GM21529 (cell line): ENCODE results near the gene DHX8.
"Not testable (repeated sequence)": the region's sequence is repeated elsewhere in the genome, so short reads cannot be mapped to it uniquely, and the experiment has no call there.

Source experiments
- ATAC-seq: cut with Tn5 transposase; IDR thresholded peaks from one replicate; pipeline ENCODE4 v1.9.1; 2021; ENCODE audit not compliant: unreplicated experiment

The DHX8 gene

DNA sequence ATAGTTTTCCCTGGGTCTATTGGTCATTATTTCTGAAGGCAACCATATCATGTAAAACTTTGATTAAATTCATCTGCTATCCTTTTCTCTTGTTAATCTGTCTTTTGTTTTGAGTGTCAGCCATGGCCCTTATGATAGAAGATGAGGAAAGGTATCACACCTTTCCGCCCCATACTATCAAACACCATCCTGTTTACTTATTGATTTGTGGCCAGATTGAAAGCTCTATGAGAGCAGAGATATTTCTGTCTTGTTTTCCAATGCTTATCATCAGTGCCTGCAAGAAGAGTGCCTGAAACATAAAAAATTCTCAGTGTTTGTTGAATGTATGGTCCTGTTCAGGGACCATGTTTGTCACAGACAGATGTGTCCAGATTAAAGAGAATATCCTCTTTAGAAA is 22.6 kb upstream of the DHX8 start:
- ATAC-seq: no peak

GRCh38 chr17:43462569-43462968 is 21.2 kb upstream of the DHX8 start:
- ATAC-seq: not testable (repeated sequence)

GRCh38 chr17:43463241-43463640 is 20.5 kb upstream of the DHX8 start:
- ATAC-seq: no peak

- no peak for ATAC-seq
Measured at GRCh38 chr17:43464046-43464445, 19.7 kb upstream of the DHX8 start.

DNA sequence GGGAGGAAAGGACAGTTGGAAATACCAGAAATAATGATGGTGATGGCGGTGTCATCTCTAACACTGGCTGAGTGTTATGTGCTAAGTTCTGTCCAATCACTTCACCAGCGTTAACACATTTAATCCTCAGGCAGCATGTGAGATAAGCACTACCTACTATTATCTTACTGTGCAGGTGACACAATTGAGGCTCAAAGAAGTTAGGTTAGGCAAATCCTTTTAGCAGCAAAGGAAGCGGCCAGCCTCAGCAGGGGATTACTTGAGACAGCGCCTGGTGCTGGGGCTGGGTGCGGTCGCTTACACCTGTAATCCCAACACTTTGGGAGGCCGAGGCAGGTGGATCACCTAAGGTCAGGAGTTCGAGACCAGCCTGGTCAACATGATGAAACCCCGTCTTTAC is 18.7 kb upstream of the DHX8 start:
- no peak for ATAC-seq

GRCh38 chr17:43467981-43468581 is 15.7 kb upstream of the DHX8 start:
- no peak for ATAC-seq

GRCh38 chr17:43468691-43469139 is 15.1 kb upstream of the DHX8 start:
- no peak for ATAC-seq

- ATAC-seq: no peak
Measured at GRCh38 chr17:43469145-43469544, 14.6 kb upstream of the DHX8 start.

DNA sequence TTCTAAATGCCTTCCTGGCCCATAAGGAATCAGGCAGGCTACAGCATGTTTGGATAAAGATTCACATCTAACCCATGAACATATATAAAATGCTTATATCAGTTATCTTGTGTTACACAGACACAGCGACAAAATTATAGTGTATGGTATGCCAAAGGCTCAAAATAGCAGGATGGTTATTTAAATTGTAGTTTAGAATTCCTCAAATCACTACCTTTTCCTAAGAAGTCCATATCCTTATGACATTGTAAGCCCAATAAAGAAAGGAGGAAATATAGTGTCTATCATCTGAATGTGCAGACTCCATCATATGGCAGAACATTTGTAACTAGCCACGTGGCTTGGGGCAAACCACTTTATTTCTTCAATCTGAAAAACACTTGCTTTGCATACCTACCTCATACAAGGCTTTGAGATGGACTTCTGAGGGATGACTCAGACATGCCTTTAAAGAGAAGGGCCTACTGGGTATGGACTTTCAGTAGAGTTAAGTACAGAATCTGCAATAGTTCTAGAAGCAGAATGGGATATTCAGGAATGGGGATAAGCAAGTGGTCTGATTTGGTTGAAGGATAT is 12.1 kb upstream of the DHX8 start:
- ATAC-seq: no peak

DNA sequence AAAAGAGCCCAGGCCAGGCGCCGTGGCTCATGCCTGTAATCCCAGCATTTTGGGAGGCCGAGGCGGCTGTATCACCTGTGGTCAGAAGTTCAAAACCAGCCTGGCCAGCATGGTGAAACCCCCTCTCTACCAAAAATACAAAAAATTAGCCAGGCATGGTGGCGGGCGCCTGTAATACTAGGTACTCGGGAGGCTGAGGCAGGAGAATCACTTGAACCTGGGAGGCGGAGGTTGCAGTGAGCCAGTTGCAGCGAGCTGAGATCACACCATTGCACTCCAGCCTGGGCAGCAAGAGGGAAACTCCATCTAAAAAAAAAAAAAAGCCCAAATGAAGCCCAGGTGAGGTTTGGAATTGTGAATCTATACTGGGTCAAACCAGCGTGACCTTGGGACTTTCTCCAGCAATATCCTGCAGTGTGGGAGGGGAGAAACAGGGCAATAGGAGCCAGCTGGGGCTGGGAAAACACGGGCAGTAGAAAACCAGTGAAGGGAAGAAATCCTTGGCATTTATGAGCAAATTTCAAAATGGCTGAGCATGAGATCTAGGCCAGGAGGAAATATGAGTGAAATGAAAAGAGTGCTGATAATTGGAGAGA is 8.2 kb upstream of the DHX8 start:
- no peak for ATAC-seq

GRCh38 chr17:43476306-43476705 is 7.5 kb upstream of the DHX8 start:
- not testable (repeated sequence) for ATAC-seq

GRCh38 chr17:43477832-43478634 is 5.7 kb upstream of the DHX8 start:
- no peak for ATAC-seq

GRCh38 chr17:43479948-43480347 is 3.8 kb upstream of the DHX8 start:
- ATAC-seq: no peak

GRCh38 chr17:43482103-43483012 is 1.4 kb upstream of the DHX8 start:
- ATAC-seq: no peak

- ATAC-seq: no peak
Measured at GRCh38 chr17:43490621-43491020, 6.8 kb downstream of the DHX8 start.

DNA sequence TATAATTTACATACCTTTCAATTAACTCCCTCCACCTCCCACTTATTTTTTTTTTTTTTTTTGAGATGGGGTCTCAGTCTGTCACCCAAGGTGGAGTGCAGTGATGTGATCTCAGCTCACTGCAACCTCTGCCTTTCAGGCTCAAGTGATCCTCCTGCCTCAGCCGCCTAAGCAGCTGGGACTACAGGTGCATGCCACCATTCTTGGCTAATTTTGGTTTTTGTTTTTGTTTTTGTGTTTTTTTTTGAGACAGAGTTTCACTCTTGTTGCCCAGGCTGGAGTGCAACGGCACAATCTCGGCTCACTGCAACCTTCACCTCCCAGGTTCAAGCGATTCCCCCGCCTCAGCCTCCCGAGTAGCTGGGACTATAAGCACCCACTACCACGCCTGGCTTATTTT is 25.7 kb downstream of the DHX8 start:
- ATAC-seq: not testable (repeated sequence)

- not testable (repeated sequence) for ATAC-seq
Measured at GRCh38 chr17:43511199-43511598, 27.4 kb downstream of the DHX8 start.

GRCh38 chr17:43515656-43516055 is 31.9 kb downstream of the DHX8 start:
- no peak for ATAC-seq

DNA sequence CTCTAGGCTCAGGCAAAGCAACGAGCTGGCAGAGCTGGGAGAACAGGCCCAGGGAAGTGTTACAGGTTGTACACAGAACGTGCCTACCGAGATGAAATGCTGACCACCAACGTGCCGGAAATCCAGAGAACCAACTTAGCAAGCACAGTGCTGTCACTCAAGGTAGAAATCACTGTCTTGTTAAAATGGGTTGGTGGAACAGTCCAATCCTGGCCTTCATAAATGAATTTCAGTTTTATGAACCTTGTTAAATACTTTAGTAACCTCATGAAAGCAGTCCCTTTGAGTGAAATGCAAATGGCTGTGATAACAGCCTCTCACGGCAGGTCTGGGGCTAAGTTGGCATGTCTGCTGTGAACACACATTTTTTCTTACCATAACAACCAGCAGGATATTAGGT is 33.4 kb downstream of the DHX8 start:
- no peak for ATAC-seq

DNA sequence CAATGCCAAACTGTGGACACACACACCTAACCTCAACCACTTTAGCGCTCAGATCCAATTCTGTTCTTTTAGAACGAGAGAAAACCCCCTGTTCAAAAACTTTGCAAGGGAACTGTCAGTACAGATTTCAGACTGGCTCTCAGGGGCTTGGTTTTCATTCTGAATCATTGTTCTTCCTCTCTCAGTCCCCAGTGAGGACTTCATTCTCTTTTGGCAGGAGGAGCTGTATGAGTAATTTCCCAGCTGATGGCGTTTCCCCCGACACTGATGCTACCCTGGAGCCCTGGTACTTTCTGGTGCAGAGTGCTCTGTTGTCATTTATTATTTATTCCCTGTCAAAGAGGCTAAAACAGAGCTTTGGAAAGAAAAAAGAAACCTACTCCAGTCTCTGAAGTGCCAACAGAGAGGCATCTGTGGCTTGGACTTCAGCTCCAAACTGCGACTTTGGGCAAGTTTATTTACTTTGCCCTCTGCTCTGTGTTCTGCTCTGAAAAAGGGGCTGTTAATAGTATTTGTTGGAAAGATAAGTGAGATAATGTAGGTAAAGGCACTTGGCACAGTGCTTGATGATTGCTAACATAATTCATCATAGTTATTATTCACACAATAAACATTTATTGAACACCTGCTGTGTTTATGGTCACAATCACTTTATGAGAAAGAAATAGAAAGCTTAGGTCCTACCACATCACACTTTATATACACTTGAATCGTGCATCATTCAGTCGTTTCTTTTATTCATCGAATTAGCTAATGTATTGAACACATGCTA is 34.0 kb downstream of the DHX8 start:
- ATAC-seq: no peak
